Peyer's patch (tissue), 4 donors: ENCODE results near the gene MSL2.

Source experiments
- CTCF ChIP-seq, 6 experiments: fragments of 450-650 bp in 4 of 6; fragments of 200-600 bp in 2 of 6; sonication (generic) in 1 of 6; IDR thresholded peaks; one replicate each; pipeline ENCODE4 v1.5.1; 2017 to 2019; ENCODE audit warnings: antibody characterized with exemption in 6 of 6, mild to moderate bottlenecking in 3 of 6, moderate library complexity in 1 of 6
- POLR2A ChIP-seq, 2 donors: fragments of 450-650 bp; IDR thresholded peaks; one replicate each; pipeline ENCODE4 v1.5.1; 2017; ENCODE audit warnings: antibody characterized with exemption in 2 of 2, mild to moderate bottlenecking in 2 of 2, moderate library complexity in 2 of 2

- TF ChIP-seq CTCF (IDR thresholded peaks at IDR 0.05) = no peak
- TF ChIP-seq POLR2A (IDR thresholded peaks at IDR 0.05) = no peak
These were observed 11.4 kb downstream of the MSL2 start for GRCh38 chr3:136184703-136185102.
